ENCODE results near the gene CAPN14.

Gene CAPN14

DNA sequence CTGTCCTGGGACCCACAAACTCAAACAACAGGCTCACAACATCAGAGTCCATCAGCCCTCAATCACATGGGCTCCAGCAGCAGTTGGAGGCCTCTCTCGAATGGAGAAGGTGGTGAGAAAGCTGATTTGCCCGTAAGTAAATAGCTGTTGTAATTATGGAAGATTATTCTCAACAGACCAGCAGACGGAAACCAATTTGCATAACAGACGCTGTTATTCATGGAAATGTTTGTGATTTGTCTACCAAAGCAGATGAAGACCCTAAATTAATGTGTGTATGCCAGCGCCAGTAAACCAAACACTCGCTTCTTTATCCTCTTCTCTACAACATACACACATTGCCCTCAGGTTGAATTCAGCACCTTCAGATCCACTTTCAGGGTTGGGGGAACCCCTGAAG, 55.7 kb downstream of the CAPN14 start:
- H3K4me3 ChIP-seq (ENCODE audit: control insufficient read depth, low read depth, low read length): no peak overlapping the region
- TF ChIP-seq, protein P1, sequence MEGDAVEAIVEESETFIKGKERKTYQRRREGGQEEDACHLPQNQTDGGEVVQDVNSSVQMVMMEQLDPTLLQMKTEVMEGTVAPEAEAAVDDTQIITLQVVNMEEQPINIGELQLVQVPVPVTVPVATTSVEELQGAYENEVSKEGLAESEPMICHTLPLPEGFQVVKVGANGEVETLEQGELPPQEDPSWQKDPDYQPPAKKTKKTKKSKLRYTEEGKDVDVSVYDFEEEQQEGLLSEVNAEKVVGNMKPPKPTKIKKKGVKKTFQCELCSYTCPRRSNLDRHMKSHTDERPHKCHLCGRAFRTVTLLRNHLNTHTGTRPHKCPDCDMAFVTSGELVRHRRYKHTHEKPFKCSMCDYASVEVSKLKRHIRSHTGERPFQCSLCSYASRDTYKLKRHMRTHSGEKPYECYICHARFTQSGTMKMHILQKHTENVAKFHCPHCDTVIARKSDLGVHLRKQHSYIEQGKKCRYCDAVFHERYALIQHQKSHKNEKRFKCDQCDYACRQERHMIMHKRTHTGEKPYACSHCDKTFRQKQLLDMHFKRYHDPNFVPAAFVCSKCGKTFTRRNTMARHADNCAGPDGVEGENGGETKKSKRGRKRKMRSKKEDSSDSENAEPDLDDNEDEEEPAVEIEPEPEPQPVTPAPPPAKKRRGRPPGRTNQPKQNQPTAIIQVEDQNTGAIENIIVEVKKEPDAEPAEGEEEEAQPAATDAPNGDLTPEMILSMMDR (conservative IDR thresholded peaks at IDR 0.05; ENCODE audit: control insufficient read depth, insufficient read depth, low read depth, low read length): no peak
- no peak for DNase-seq (ENCODE audit: low read depth)

DNA sequence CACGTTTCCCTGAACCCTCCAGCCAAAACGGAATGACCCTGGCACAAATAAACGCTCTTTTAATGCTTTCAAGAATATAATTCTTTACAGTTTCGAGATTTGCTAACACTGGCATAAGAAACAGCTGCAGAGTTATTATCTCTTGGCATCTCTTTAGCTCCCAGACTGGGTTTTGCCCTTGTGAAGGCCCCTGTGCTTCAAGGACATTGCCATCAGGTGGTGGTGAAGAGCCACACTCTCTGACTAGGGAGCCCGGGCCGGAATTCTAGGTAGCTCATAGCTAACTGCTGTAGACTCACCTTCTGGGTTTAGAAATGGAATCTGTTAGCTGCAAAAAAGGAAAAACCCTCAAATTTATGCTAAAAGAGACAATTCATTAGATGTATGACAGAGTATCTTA, 65.8 kb downstream of the CAPN14 start:
- TF ChIP-seq, protein P1 (conservative IDR thresholded peaks at IDR 0.05; ENCODE audit: control insufficient read depth, insufficient read depth, low read depth, low read length): no peak
- no peak overlapping the region for H3K4me3 ChIP-seq (ENCODE audit: control insufficient read depth, low read depth, low read length)
- DNase-seq (ENCODE audit: low read depth): no peak

DNA sequence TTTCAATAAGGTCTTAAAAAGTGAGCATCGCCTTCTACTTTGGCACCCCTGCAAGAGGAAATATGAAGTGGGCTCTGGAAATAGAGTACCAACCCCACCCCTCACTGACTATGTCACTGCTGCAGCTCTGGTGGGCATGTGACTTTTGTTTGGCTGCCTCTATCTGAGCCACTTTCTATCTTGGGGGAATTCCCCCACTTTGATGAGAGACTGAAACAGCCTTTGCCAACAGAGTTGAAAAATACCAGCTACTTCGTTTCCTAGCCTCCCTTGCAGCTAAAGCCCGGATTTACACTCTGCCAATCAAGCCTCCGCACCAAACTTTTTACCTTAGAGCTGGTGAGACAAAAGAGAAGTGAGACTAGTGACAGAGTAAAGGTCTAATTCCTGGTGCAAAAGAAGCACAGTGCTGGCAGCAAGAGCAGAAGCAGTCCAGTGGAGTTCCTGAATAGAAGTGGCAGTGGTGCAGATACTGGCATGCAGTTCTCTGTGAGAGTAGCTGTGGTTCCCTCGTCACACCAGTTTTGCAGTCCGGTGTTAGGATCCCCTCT, 67.1 kb downstream of the CAPN14 start:
- TF ChIP-seq, protein P1 (conservative IDR thresholded peaks at IDR 0.05; ENCODE audit: control insufficient read depth, insufficient read depth, low read depth, low read length): no peak
- H3K4me3 ChIP-seq (ENCODE audit: control insufficient read depth, low read depth, low read length): no peak overlapping the region
- no peak for DNase-seq (ENCODE audit: low read depth)

DNA sequence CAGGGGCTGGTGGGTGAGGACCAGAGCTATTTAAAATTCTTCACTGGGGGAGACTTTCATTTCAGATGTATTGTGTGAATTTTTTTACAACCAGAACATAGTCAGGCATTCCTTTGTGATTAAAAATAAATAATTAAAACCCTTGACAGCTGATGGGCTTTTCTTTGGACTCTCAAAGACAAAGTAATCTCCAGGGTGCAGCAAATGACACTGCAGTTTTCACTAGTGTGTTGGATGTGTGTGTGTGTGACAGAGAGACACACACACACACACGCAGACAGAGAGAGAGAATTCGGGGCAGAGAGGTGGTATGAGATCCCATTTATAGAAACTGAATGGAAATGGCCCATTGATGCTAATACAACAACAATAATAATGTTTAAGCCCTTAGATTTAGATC, 68.8 kb downstream of the CAPN14 start:
- no peak overlapping the region for H3K4me3 ChIP-seq (ENCODE audit: control insufficient read depth, low read depth, low read length)
- TF ChIP-seq, protein P1 (conservative IDR thresholded peaks at IDR 0.05; ENCODE audit: control insufficient read depth, insufficient read depth, low read depth, low read length): no peak
- DNase-seq (ENCODE audit: low read depth): no peak

DNA sequence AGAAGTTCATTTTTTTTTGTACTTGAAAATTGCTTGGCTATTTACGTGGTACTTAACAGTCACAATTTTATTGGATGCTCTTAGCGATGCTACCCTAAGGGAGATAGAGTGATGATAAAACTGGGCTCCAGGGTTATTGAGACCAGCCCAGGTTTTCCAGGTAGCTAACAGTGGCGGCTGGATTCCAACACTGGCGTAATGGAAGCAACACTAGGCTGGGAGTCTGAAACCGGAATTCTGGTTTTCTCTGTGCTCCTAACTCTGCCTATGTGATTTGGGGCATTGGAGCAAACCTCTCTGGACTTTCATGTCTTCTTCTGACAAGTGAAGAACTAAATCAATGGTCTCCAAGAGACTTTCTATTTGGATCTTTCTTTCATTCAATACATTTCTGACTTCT, 69.7 kb downstream of the CAPN14 start:
- TF ChIP-seq, protein P1 (conservative IDR thresholded peaks at IDR 0.05; ENCODE audit: control insufficient read depth, insufficient read depth, low read depth, low read length): no peak
- no peak for DNase-seq (ENCODE audit: low read depth)
- H3K4me3 ChIP-seq (ENCODE audit: control insufficient read depth, low read depth, low read length): no peak overlapping the region

DNA sequence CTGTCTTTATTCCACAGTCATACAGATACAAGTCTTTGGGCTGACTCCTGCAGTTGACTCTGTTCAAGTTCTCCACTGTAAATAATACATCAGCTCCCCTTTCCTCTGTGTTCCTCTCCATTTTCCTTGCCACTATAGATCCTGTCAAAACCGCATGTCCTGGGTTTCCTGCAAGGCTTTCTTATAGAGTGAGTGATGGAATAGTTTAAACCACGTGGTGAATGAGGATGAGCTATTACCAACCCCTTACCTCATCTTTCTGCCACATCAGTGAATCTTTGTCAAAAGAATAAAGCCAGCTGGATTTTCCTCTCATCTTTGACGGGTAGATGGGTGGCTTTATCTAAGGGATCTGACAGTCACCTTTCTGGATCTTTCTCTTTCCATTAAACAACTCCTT, 75.2 kb downstream of the CAPN14 start:
- DNase-seq (ENCODE audit: low read depth): no peak
- TF ChIP-seq, protein P1 (conservative IDR thresholded peaks at IDR 0.05; ENCODE audit: control insufficient read depth, insufficient read depth, low read depth, low read length): no peak
- no peak overlapping the region for H3K4me3 ChIP-seq (ENCODE audit: control insufficient read depth, low read depth, low read length)

All from fibroblast of mammary gland (primary cell).